SU-DHL-6 (cell line): ENCODE measurements around the gene DNAH17.

Source experiments
- H2AFZ ChIP-seq: fragments of 200-600 bp; sonication (generic); 2 replicates; pipeline ENCODE4 v1.6.1; 2014; ENCODE audit warnings: low read depth, mild to moderate bottlenecking, moderate library complexity, mixed read lengths, antibody characterized with exemption, low read length; ENCODE audit not compliant: severe bottlenecking
- H3F3A ChIP-seq: fragments of 200-600 bp; shearing (Covaris generic); 2 replicates; pipeline ENCODE4 v1.6.0; 2016; ENCODE audit warnings: antibody characterized with exemption, mild to moderate bottlenecking; ENCODE audit not compliant: insufficient read depth
- H3K27ac ChIP-seq: fragments of 200-600 bp; sonication (generic); 2 replicates; pipeline ENCODE4 v1.5.1; 2016; ENCODE audit warnings: low read depth, mild to moderate bottlenecking, low read length, moderate library complexity, mixed read lengths
- H3K27me3 ChIP-seq: fragments of 200-600 bp; sonication (generic), shearing (Covaris generic); 2 replicates; pipeline ENCODE4 v1.6.0; 2014; ENCODE audit warnings: mild to moderate bottlenecking, low read length
- H3K36me3 ChIP-seq: fragments of 200-600 bp; sonication (generic); 2 replicates; pipeline ENCODE4 v1.6.1; 2014; ENCODE audit warnings: mild to moderate bottlenecking, low read length, mixed read lengths
- H3K4me2 ChIP-seq: fragments of 300-600, 200-600 bp; shearing (Covaris generic), sonication (generic); 2 replicates; pipeline ENCODE4 v1.6.0; 2014; ENCODE audit warnings: low read length, low read depth, mild to moderate bottlenecking; ENCODE audit not compliant: poor library complexity, severe bottlenecking
- H3K4me3 ChIP-seq: fragments of 200-600 bp; sonication (generic); 2 replicates; pipeline ENCODE4 v1.5.1; 2014; ENCODE audit warnings: antibody characterized with exemption, low read length, mild to moderate bottlenecking, mixed read lengths; ENCODE audit not compliant: insufficient read depth, poor library complexity, severe bottlenecking
- H3K79me2 ChIP-seq: fragments of 200-600 bp; sonication (generic); 2 replicates; pipeline ENCODE4 v1.6.1; 2014; ENCODE audit warnings: mild to moderate bottlenecking, low read length, moderate library complexity; ENCODE audit not compliant: insufficient read depth
- H3K9ac ChIP-seq: fragments of 200-600 bp; sonication (generic); 2 replicates; pipeline ENCODE4 v1.7.0; 2014; ENCODE audit warnings: mild to moderate bottlenecking, low read length
- H3K9me2 ChIP-seq: fragments of 200-600 bp; sonication (generic); replicated peaks from 2 replicates; pipeline ENCODE4 v1.6.1; 2014; ENCODE audit warnings: low read length; ENCODE audit not compliant: insufficient read depth
- H3K9me3 ChIP-seq: fragments of 200-600 bp; sonication (generic); 2 replicates; pipeline ENCODE4 v1.6.1; 2014; ENCODE audit warnings: low read length, mixed read lengths; ENCODE audit not compliant: insufficient read depth
- H4K20me1 ChIP-seq: fragments of 200-600 bp; sonication (generic); 2 replicates; pipeline ENCODE4 v1.6.1; 2014; ENCODE audit warnings: low read depth, mild to moderate bottlenecking, antibody characterized with exemption, low read length, moderate library complexity, mixed read lengths
- CTCF ChIP-seq: fragments of 200-600 bp; sonication (generic); IDR thresholded peaks from one replicate; pipeline ENCODE4 v1.5.1; 2017; ENCODE audit warnings: antibody characterized with exemption, mild to moderate bottlenecking, low read length, moderate library complexity; ENCODE audit not compliant: insufficient read depth, poor library complexity, severe bottlenecking
- EZH2phosphoT487 ChIP-seq: fragments of 200-600 bp; sonication (generic), shearing (Covaris generic); conservative IDR thresholded peaks from 2 replicates; pipeline ENCODE4 v1.6.1; 2018; ENCODE audit warnings: mild to moderate bottlenecking, antibody characterized with exemption, low read length, moderate library complexity, mixed read lengths

Gene DNAH17

GRCh38 chr17:78375401-78376151 is 201.6 kb downstream of the DNAH17 start:
- H3K9ac ChIP-seq, result no peak overlapping the region
- H3K4me2 ChIP-seq, result no peak overlapping the region
- no peak overlapping the region for H3K27ac ChIP-seq
- no peak overlapping the region for H3K4me3 ChIP-seq
- no peak overlapping the region for H2AFZ ChIP-seq
- H4K20me1 ChIP-seq, result no peaks in the 10 kb centered on the region; the same call in 1 of the 2 replicates
- H3F3A ChIP-seq, result no peaks in the 10 kb centered on the region
- no peaks in the 10 kb centered on the region for H3K36me3 ChIP-seq
- H3K9me3 ChIP-seq, result no peaks in the 10 kb centered on the region
- TF ChIP-seq EZH2phosphoT487, result no peak
- no peak for TF ChIP-seq CTCF
- H3K27me3 ChIP-seq, result no peaks in the 10 kb centered on the region
- H3K9me2 ChIP-seq, result no peaks in the 10 kb centered on the region
- H3K79me2 ChIP-seq, result peaks cover 20% of the 10 kb centered on the region

GRCh38 chr17:78374631-78375274 is 202.4 kb downstream of the DNAH17 start:
- no peak overlapping the region for H3K9ac ChIP-seq
- H3K36me3 ChIP-seq, result no peaks in the 10 kb centered on the region
- H3K79me2 ChIP-seq, result peaks cover 12% of the 10 kb centered on the region
- H4K20me1 ChIP-seq, result no peaks in the 10 kb centered on the region; the same call in 1 of the 2 replicates
- no peak overlapping the region for H3K4me3 ChIP-seq
- no peaks in the 10 kb centered on the region for H3K27me3 ChIP-seq
- H3K4me2 ChIP-seq, result no peak overlapping the region
- H3K9me3 ChIP-seq, result no peaks in the 10 kb centered on the region
- no peaks in the 10 kb centered on the region for H3K9me2 ChIP-seq
- H3K27ac ChIP-seq, result no peak overlapping the region
- H2AFZ ChIP-seq, result no peak overlapping the region
- H3F3A ChIP-seq, result no peaks in the 10 kb centered on the region
- TF ChIP-seq EZH2phosphoT487 (no peak), CTCF (no peak)

- Histone ChIP-seq H3K9me3 (no peaks in the 10 kb centered on the region), H3K9ac (no peak overlapping the region), H3K27ac (no peak overlapping the region), H3K27me3 (no peaks in the 10 kb centered on the region), H3F3A (no peaks in the 10 kb centered on the region), H4K20me1 (no peaks in the 10 kb centered on the region; the same call in 1 of the 2 replicates), H3K4me2 (no peak overlapping the region), H3K79me2 (peaks cover 6% of the 10 kb centered on the region), H2AFZ (no peak overlapping the region), H3K9me2 (no peaks in the 10 kb centered on the region), H3K36me3 (no peaks in the 10 kb centered on the region), H3K4me3 (no peak overlapping the region)
- TF ChIP-seq CTCF (no peak), EZH2phosphoT487 (no peak)
Observed at GRCh38 chr17:78374189-78374588, 203.0 kb downstream of the DNAH17 start.
